ENCODE data around the gene NDRG2. TPM values are rescaled to one million over a fixed set of nuclear protein-coding genes. Genes with fewer than 3 reads are reported as not detected.

Gene NDRG2
- total RNA-seq, 1 donor from 2014 or later = 165 TPM

GRCh38 chr14:20980906-20981305 lies 44.0 kb downstream of the NDRG2 start:
- ATAC-seq = no peak
- DNase-seq (ENCODE audit: low spot score) = no peak

GRCh38 chr14:20978687-20979086 lies 46.2 kb downstream of the NDRG2 start:
- DNase-seq (ENCODE audit: low spot score) = no peak
- ATAC-seq = no peak

- ATAC-seq (no peak), DNase-seq (ENCODE audit: low spot score) (no peak)
These were observed 48.6 kb downstream of the NDRG2 start for GRCh38 chr14:20976291-20976690.

- no peak for DNase-seq (ENCODE audit: low spot score)
- ATAC-seq = no peak
These were observed 51.4 kb downstream of the NDRG2 start for GRCh38 chr14:20973501-20973900.

GRCh38 chr14:20971705-20972021 lies 53.2 kb downstream of the NDRG2 start:
- no peak for DNase-seq (ENCODE audit: low spot score)
- ATAC-seq = peak; percentile 38

- DNase-seq (ENCODE audit: low spot score) (peak; percentile 85), ATAC-seq (peak; percentile 98)
These were observed 53.7 kb downstream of the NDRG2 start for GRCh38 chr14:20970983-20971704.

GRCh38 chr14:20970647-20970982 lies 54.2 kb downstream of the NDRG2 start:
- no peak for DNase-seq (ENCODE audit: low spot score)
- ATAC-seq = peak; percentile 23

- no peak for DNase-seq (ENCODE audit: low spot score)
- ATAC-seq = no peak
These were observed 55.5 kb downstream of the NDRG2 start for GRCh38 chr14:20969336-20969735.

Other genes with a start within 250 kb of the NDRG2 start
- 1.6 TPM for gene RNASE6, start 243.8 kb downstream of the NDRG2 start, total RNA-seq
- 21.4 TPM for gene RNASE1, start 222.2 kb downstream of the NDRG2 start, total RNA-seq
- not detected for gene RNASE3, start 133.7 kb downstream of the NDRG2 start, total RNA-seq
- 0.33 TPM for gene RNASE2, start 69.6 kb downstream of the NDRG2 start, total RNA-seq
- gene METTL17, start 35.1 kb downstream of the NDRG2 start, total RNA-seq = 33.1 TPM
- gene SLC39A2, start 25.8 kb downstream of the NDRG2 start, total RNA-seq = not detected
- gene TPPP2, start 5.2 kb upstream of the NDRG2 start, total RNA-seq = 4.6 TPM
- gene RNASE13, start 9.7 kb upstream of the NDRG2 start, total RNA-seq = 0.10 TPM
- 0.13 TPM for gene RNASE7, start 17.3 kb upstream of the NDRG2 start, total RNA-seq
- gene RNASE8, start 32.8 kb upstream of the NDRG2 start, total RNA-seq = not detected
- 41.9 TPM for gene ARHGEF40, start 45.2 kb upstream of the NDRG2 start, total RNA-seq
- 8.0 TPM for gene ZNF219, start 73.6 kb upstream of the NDRG2 start, total RNA-seq
- 0.15 TPM for gene TMEM253, start 76.0 kb upstream of the NDRG2 start, total RNA-seq
- not detected for gene OR5AU1, start 131.0 kb upstream of the NDRG2 start, total RNA-seq
- gene HNRNPC, start 244.4 kb upstream of the NDRG2 start, total RNA-seq = 162 TPM

All from left lobe of liver (tissue), 2 donors.